Neural cell (in vitro differentiated cells): ENCODE results near the gene CALML4. TPM values are rescaled to one million over a fixed set of nuclear protein-coding genes. Genes with fewer than 3 reads are reported as not detected.

Source experiments
- H2AFZ ChIP-seq: fragments of 200-600, 300-800 bp; sonication (generic), shearing (Covaris generic); 2 replicates; pipeline ENCODE4 v1.6.0; 2014; ENCODE audit warnings: low read depth, mild to moderate bottlenecking, antibody characterized with exemption, low read length, moderate library complexity
- H3F3A ChIP-seq: fragments of 200-600 bp; shearing (Covaris generic); 2 replicates; pipeline ENCODE4 v1.6.1; 2016; ENCODE audit warnings: mild to moderate bottlenecking, moderate library complexity, mixed read lengths, antibody characterized with exemption, low read length; ENCODE audit not compliant: insufficient read depth, poor library complexity, severe bottlenecking
- H3K27ac ChIP-seq: fragments of 200-600, 300-800 bp; sonication (generic), shearing (Covaris generic); 2 replicates; pipeline ENCODE4 v1.5.1; 2014; ENCODE audit warnings: mild to moderate bottlenecking, low read length, moderate library complexity
- H3K27me3 ChIP-seq: fragments of 300-800, 200-600 bp; sonication (generic), shearing (Covaris generic); 2 replicates; pipeline ENCODE4 v1.6.0; 2014; ENCODE audit warnings: mild to moderate bottlenecking, low read depth, low read length, moderate library complexity; ENCODE audit not compliant: insufficient read depth
- H3K36me3 ChIP-seq: fragments of 300-800, 200-600 bp; sonication (generic), shearing (Covaris generic); 2 replicates; pipeline ENCODE4 v1.5.1; 2014; ENCODE audit warnings: mild to moderate bottlenecking, antibody characterized with exemption, low read length, moderate library complexity; ENCODE audit not compliant: insufficient read depth
- H3K4me2 ChIP-seq: fragments of 300-800, 200-600 bp; sonication (generic), shearing (Covaris generic); 2 replicates; pipeline ENCODE4 v1.6.0; 2014; ENCODE audit warnings: mild to moderate bottlenecking, low read length
- H3K4me3 ChIP-seq: fragments of 300-800, 200-600 bp; sonication (generic), shearing (Covaris generic); 2 replicates; pipeline ENCODE4 v1.5.1; 2014; ENCODE audit warnings: mild to moderate bottlenecking, low read length, moderate library complexity
- H3K79me2 ChIP-seq: fragments of 200-600 bp; shearing (Covaris generic); replicated peaks from 2 replicates; pipeline ENCODE4 v1.6.0; 2014; ENCODE audit warnings: mild to moderate bottlenecking, low read length, moderate library complexity; ENCODE audit not compliant: insufficient read depth
- H3K9ac ChIP-seq: fragments of 300-800, 200-600 bp; sonication (generic), shearing (Covaris generic); 2 replicates; pipeline ENCODE4 v1.6.1; 2016; ENCODE audit warnings: mild to moderate bottlenecking, low read length, mixed read lengths
- H3K9me2 ChIP-seq: fragments of 200-600 bp; shearing (Covaris generic); 2 replicates; pipeline ENCODE4 v1.6.1; 2016; ENCODE audit warnings: mild to moderate bottlenecking, low read length, mixed read lengths; ENCODE audit not compliant: insufficient read depth
- H3K9me3 ChIP-seq: fragments of 200-600, 300-800 bp; sonication (generic), shearing (Covaris generic); 2 replicates; pipeline ENCODE4 v1.6.1; 2016; ENCODE audit warnings: mild to moderate bottlenecking, mixed run types, low read length, moderate library complexity, mixed read lengths
- H4K20me1 ChIP-seq: fragments of 200-600 bp; shearing (Covaris generic); 2 replicates; pipeline ENCODE4 v1.6.1; 2016; ENCODE audit warnings: mild to moderate bottlenecking, mixed run types; ENCODE audit not compliant: insufficient read depth
- CTCF ChIP-seq: fragments of 450-650 bp; IDR thresholded peaks from 2 replicates; pipeline ENCODE4 v1.5.1; 2014; ENCODE audit warnings: antibody characterized with exemption, mild to moderate bottlenecking, moderate library complexity; ENCODE audit not compliant: poor library complexity, severe bottlenecking
- EP300 ChIP-seq: fragments of 450-650 bp; conservative IDR thresholded peaks from 2 replicates; pipeline ENCODE4 v1.6.1; 2014; ENCODE audit warnings: antibody characterized with exemption, mild to moderate bottlenecking, moderate library complexity; ENCODE audit not compliant: poor library complexity, severe bottlenecking
- EZH2 ChIP-seq: fragments of 200-600, 300-800 bp; shearing (Covaris generic), sonication (generic); IDR thresholded peaks from 2 replicates; pipeline ENCODE4 v1.6.1; 2014; ENCODE audit warnings: antibody characterized with exemption, low read length, borderline replicate concordance, mild to moderate bottlenecking; ENCODE audit not compliant: insufficient read depth, poor library complexity, severe bottlenecking
- MXI1 ChIP-seq: fragments of 450-650 bp; conservative IDR thresholded peaks from 2 replicates; pipeline ENCODE4 v1.6.1; 2014; ENCODE audit warnings: antibody characterized with exemption, mild to moderate bottlenecking; ENCODE audit not compliant: poor library complexity, severe bottlenecking
- POLR2AphosphoS5 ChIP-seq: IDR thresholded peaks from 2 replicates; pipeline ENCODE4 v1.6.1; 2012
- RAD21 ChIP-seq: fragments of 450-650 bp; conservative IDR thresholded peaks from 2 replicates; pipeline ENCODE4 v1.6.1; 2014; ENCODE audit warnings: antibody characterized with exemption, mild to moderate bottlenecking, moderate library complexity
- REST ChIP-seq: IDR thresholded peaks from 2 replicates; pipeline ENCODE4 v1.6.1; 2012; ENCODE audit warnings: borderline replicate concordance
- SMC3 ChIP-seq: fragments of 450-650 bp; conservative IDR thresholded peaks from 2 replicates; pipeline ENCODE4 v1.6.1; 2014; ENCODE audit warnings: antibody characterized with exemption, mild to moderate bottlenecking, moderate library complexity; ENCODE audit not compliant: poor library complexity
- TAF1 ChIP-seq: IDR thresholded peaks from 2 replicates; pipeline ENCODE4 v1.6.1; 2012; ENCODE audit warnings: low read depth
- polyA plus RNA-seq: library from polyadenylated mRNA; depleted of rRNA; stranded (reverse); fragments of >200 nt; gene quantifications from 2 replicates; pipeline ENCODE4 v1.2.3, GENCODE V29; 2014

CALML4 gene
- polyA plus RNA-seq, 1 donor from 2014 or later, result 0.43 TPM

GRCh38 chr15:68209735-68210408 is 4.7 kb upstream of the CALML4 start:
- Histone ChIP-seq H3K9me2 (no peaks in the 10 kb centered on the region), H3F3A (no peaks in the 10 kb centered on the region), H3K9me3 (no peaks in the 10 kb centered on the region), H3K27ac (no peak overlapping the region), H3K36me3 (no peaks in the 10 kb centered on the region), H3K4me3 (no peak overlapping the region), H3K9ac (no peak overlapping the region), H3K27me3 (no peaks in the 10 kb centered on the region), H4K20me1 (no peaks in the 10 kb centered on the region), H3K79me2 (no peaks in the 10 kb centered on the region), H3K4me2 (no peak overlapping the region), H2AFZ (no peak overlapping the region)
- TF ChIP-seq POLR2AphosphoS5, result no peak
- no peak for TF ChIP-seq EP300
- no peak for TF ChIP-seq SMC3
- no peak for TF ChIP-seq CTCF
- TF ChIP-seq REST, result no peak
- no peak for TF ChIP-seq TAF1
- no peak for TF ChIP-seq RAD21
- no peak for TF ChIP-seq MXI1
- no peak for TF ChIP-seq EZH2

GRCh38 chr15:68209272-68209671 is 4.1 kb upstream of the CALML4 start:
- no peak overlapping the region for H3K4me3 ChIP-seq
- H3K4me2 ChIP-seq, result no peak overlapping the region
- H3F3A ChIP-seq, result no peaks in the 10 kb centered on the region
- H3K27ac ChIP-seq, result no peak overlapping the region
- no peaks in the 10 kb centered on the region for H3K27me3 ChIP-seq
- no peaks in the 10 kb centered on the region for H3K36me3 ChIP-seq
- TF ChIP-seq SMC3 (no peak), TAF1 (no peak), POLR2AphosphoS5 (no peak), EZH2 (no peak), EP300 (no peak), REST (no peak), MXI1 (no peak), RAD21 (no peak), CTCF (no peak)
- no peaks in the 10 kb centered on the region for H3K9me2 ChIP-seq
- H2AFZ ChIP-seq, result no peak overlapping the region
- no peaks in the 10 kb centered on the region for H4K20me1 ChIP-seq
- H3K79me2 ChIP-seq, result no peaks in the 10 kb centered on the region
- H3K9ac ChIP-seq, result no peak overlapping the region
- H3K9me3 ChIP-seq, result no peaks in the 10 kb centered on the region
